Natural killer cell (primary cell): ENCODE measurements around the gene BRD3. TPM values are rescaled to one million over a fixed set of nuclear protein-coding genes. Genes with fewer than 3 reads are reported as not detected.

Experiments used
- ATAC-seq, 3 donors: fragments of 150-1000 bp in 2 of 3; fragments of 200-7000 bp in 1 of 3; cut with Tn5 transposase; 1 replicate in 1 of 3; 2 replicates in 2 of 3; pipeline ENCODE4 v1.10.0; 2021; ENCODE audit warnings: mild to moderate bottlenecking in 2 of 3, moderate library complexity in 2 of 3
- DNase-seq, 2 donors: peaks; one replicate each; pipeline versions ENCODE4 v3.0.0 to v3.0.0-alpha.2; 2013 to 2021; ENCODE audit warnings: mixed read lengths in 1 of 2
- H3K27ac ChIP-seq: one replicate; pipeline ENCODE4 v1.5.1; 2013; ENCODE audit warnings: mild to moderate bottlenecking, low read length
- H3K27me3 ChIP-seq: one replicate; pipeline ENCODE4 v1.6.1; 2013; ENCODE audit warnings: low read length; ENCODE audit not compliant: control insufficient read depth, insufficient read depth
- H3K36me3 ChIP-seq: one replicate; pipeline ENCODE4 v1.6.1; 2013; ENCODE audit warnings: low read length; ENCODE audit not compliant: control insufficient read depth, insufficient read depth
- H3K4me1 ChIP-seq: one replicate; pipeline ENCODE4 v1.6.1; 2013; ENCODE audit warnings: low read length; ENCODE audit not compliant: control insufficient read depth, insufficient read depth
- H3K4me3 ChIP-seq: one replicate; pipeline ENCODE4 v1.5.1; 2013; ENCODE audit warnings: low read length
- H3K9me3 ChIP-seq: one replicate; pipeline ENCODE4 v1.6.1; 2013; ENCODE audit warnings: low read length; ENCODE audit not compliant: control insufficient read depth, insufficient read depth
- H3K27ac Mint-ChIP-seq, 2 donors: one replicate each; pipeline ENCODE4 v1.8.0; 2022; ENCODE audit warnings: mild to moderate bottlenecking in 2 of 2, mixed read lengths in 2 of 2, moderate library complexity in 1 of 2
- H3K27me3 Mint-ChIP-seq, 2 donors: one replicate each; pipeline ENCODE4 v1.8.0; 2022; ENCODE audit warnings: low read depth in 2 of 2, mixed read lengths in 2 of 2
- H3K36me3 Mint-ChIP-seq: one replicate; pipeline ENCODE4 v1.8.0; 2022; ENCODE audit warnings: mixed read lengths
- H3K4me1 Mint-ChIP-seq, 2 donors: one replicate each; pipeline ENCODE4 v1.8.0; 2022; ENCODE audit warnings: mixed read lengths in 2 of 2
- H3K4me3 Mint-ChIP-seq: one replicate; pipeline ENCODE4 v1.8.0; 2022; ENCODE audit warnings: mild to moderate bottlenecking, moderate library complexity, mixed read lengths
- H3K9me3 Mint-ChIP-seq, 2 donors: one replicate each; pipeline ENCODE4 v1.8.0; 2022; ENCODE audit warnings: mixed read lengths in 2 of 2
- WGBS: methylation state at CpG from one replicate; pipeline ENCODE4 v1.1.7; 2013; ENCODE audit warnings: missing lambda C conversion rate; ENCODE audit not compliant: insufficient coverage; 5-methylcytosine and 5-hydroxymethylcytosine counted together
- intact Hi-C: fragments of 100-400 bp; cut with micrococcal nuclease; formaldehyde crosslinking; loops from one replicate; pipeline ENCODE4 v1.14.2; 2022
- total RNA-seq, 4 donors: library from RNA; stranded (reverse); fragments of 120-200 nt in 1 of 4; gene quantifications; one replicate each; pipeline versions ENCODE4 v1.2.3 to v1.2.4, GENCODE V29; 2013 to 2022
- TF ChIP-seq, protein P1 (sequence below): fragments of 200-600 bp; IDR thresholded peaks from one replicate; pipeline ENCODE4 v1.8.0; 2022; ENCODE audit warnings: antibody characterized with exemption

The BRD3 gene
- total RNA-seq, 3 donors from 2014 or later (not counting 1 experiment from before 2014, with no cell fraction given) = 52.8 to 63.0 (median 52.8) TPM

DNA sequence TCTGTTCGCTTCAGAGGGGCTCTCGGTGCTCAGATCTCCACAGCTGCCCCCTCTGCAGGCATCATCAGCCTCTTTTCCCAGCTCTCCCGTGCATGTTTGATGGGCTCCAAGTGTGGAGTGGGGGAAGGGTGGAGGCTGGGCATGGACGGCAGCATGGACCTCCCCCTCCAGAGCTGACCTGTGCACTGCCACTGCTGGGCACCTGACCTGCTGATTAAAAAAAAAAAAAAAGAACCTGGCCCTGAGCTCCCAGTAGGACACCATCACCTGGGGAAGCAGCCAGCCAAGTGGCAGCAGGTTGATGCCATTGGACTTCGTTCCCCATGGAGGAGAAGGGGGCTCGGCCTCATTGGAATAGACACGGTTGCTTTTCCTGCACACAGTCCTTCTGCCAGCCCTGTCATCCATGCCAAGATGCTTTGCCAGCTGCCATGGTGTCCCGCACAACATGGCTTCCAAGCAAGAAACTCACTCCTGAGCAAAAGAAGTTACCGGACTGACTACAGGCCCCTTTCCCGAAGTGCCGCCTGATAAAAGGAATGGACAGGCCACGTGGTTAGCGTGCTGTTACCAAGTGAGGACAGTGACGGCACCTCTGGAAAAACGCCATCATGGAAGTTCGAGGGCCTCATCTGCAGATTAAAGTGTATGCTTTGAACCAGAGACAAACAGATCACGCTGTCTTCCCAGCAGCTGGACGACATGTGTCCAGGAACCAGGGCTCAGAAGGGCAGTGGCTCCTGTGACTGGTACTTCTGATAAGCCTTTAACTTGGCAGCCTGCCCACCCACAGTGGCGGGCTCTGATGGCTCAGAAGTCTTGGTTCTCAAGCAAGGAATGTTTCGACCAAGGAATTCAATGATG, 57.3 kb downstream of the BRD3 start:
- Histone ChIP-seq H3K27ac (no peak overlapping the region), H3K9me3 (no peaks in the 10 kb centered on the region), H3K4me3 (no peak overlapping the region), H3K36me3 (no peaks in the 10 kb centered on the region), H3K27me3 (no peaks in the 10 kb centered on the region), H3K4me1 (no peaks in the 10 kb centered on the region)
- 54% methylated on average over 20 of the region's 20 CpGs for WGBS
- DNase-seq (no peak), ATAC-seq (no peak)
- TF ChIP-seq, protein P1, sequence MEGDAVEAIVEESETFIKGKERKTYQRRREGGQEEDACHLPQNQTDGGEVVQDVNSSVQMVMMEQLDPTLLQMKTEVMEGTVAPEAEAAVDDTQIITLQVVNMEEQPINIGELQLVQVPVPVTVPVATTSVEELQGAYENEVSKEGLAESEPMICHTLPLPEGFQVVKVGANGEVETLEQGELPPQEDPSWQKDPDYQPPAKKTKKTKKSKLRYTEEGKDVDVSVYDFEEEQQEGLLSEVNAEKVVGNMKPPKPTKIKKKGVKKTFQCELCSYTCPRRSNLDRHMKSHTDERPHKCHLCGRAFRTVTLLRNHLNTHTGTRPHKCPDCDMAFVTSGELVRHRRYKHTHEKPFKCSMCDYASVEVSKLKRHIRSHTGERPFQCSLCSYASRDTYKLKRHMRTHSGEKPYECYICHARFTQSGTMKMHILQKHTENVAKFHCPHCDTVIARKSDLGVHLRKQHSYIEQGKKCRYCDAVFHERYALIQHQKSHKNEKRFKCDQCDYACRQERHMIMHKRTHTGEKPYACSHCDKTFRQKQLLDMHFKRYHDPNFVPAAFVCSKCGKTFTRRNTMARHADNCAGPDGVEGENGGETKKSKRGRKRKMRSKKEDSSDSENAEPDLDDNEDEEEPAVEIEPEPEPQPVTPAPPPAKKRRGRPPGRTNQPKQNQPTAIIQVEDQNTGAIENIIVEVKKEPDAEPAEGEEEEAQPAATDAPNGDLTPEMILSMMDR = no peak
- Mint-ChIP-seq H3K4me1 (no peaks in the 10 kb centered on the region), H3K27me3 (peaks cover 5 to 17% of the 10 kb centered on the region in 2 donors), H3K9me3 (no peaks in the 10 kb centered on the region), H3K36me3 (no peaks in the 10 kb centered on the region), H3K4me3 (no peak overlapping the region), H3K27ac (no peak overlapping the region)
- intact Hi-C loops = no loop called here

DNA sequence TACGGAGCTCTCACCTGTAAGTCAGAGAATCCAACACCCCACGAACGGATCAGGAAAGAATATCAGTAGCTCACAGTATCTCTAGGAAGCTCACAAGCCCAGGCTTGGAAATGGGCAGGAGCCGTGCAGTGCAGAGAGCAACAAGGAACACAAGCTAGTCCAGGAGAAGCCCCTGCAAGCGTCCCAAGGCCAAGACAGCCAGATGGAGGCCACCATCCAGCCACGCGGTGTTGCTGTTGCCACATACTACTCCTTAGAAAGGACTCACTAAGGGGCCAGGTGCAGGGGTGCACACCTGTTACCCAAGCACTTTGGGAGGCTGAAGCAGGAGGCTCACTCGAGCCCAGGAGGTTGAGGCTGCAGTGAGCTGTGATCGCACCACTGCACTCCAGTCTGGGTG, 60.3 kb downstream of the BRD3 start:
- DNase-seq (no peak), ATAC-seq (no peak)
- no peak overlapping the region for H3K4me3 Mint-ChIP-seq
- no peaks in the 10 kb centered on the region for H3K9me3 Mint-ChIP-seq
- H3K36me3 Mint-ChIP-seq = no peaks in the 10 kb centered on the region
- intact Hi-C loops = no loop called here
- no peak overlapping the region for H3K27ac ChIP-seq
- H3K27me3 ChIP-seq = no peaks in the 10 kb centered on the region
- H3K4me1 Mint-ChIP-seq = no peaks in the 10 kb centered on the region
- no peaks in the 10 kb centered on the region for H3K9me3 ChIP-seq
- 84% methylated on average over 9 of the region's 9 CpGs for WGBS
- peaks cover 5 to 17% of the 10 kb centered on the region in 2 donors for H3K27me3 Mint-ChIP-seq
- H3K36me3 ChIP-seq = no peaks in the 10 kb centered on the region
- H3K27ac Mint-ChIP-seq = no peak overlapping the region
- TF ChIP-seq, protein P1 = no peak
- no peaks in the 10 kb centered on the region for H3K4me1 ChIP-seq
- H3K4me3 ChIP-seq = no peak overlapping the region

DNA sequence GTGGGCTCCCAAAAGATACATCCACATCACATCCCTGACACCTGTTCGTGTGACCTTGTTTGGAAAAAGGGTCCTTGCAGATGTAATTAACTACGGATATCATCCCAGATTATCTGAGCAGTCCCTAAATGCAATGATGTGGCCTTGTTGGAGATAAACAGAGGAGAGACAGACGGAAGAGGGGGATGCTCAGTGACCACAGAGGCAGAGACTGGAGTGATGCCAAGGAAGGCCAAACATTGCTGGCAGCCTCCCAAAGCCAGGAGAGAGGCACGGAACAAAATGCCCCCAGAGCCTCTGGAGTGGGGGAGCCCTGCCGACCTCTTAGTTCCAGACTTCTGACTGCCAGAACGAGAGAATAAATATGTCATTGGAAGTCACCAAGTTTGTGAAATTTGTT, 60.7 kb downstream of the BRD3 start:
- TF ChIP-seq, protein P1 = no peak
- Histone ChIP-seq H3K9me3 (no peaks in the 10 kb centered on the region), H3K36me3 (no peaks in the 10 kb centered on the region), H3K4me3 (no peak overlapping the region), H3K27ac (no peak overlapping the region), H3K4me1 (no peaks in the 10 kb centered on the region), H3K27me3 (no peaks in the 10 kb centered on the region)
- ATAC-seq (no peak), DNase-seq (no peak)
- no peak overlapping the region for H3K4me3 Mint-ChIP-seq
- no peaks in the 10 kb centered on the region for H3K36me3 Mint-ChIP-seq
- H3K4me1 Mint-ChIP-seq = no peaks in the 10 kb centered on the region
- no peak overlapping the region for H3K27ac Mint-ChIP-seq
- H3K27me3 Mint-ChIP-seq = peaks cover 5 to 17% of the 10 kb centered on the region in 2 donors
- WGBS = 39% methylated on average over 6 of the region's 6 CpGs
- intact Hi-C loops = no loop called here
- H3K9me3 Mint-ChIP-seq = no peaks in the 10 kb centered on the region
